LNCaP clone FGC (cell line): ENCODE measurements around the gene SMC4.

ENCODE experiments used
- DNase-seq: peaks from one replicate; pipeline ENCODE4 v3.0.0-alpha.2; 2011; ENCODE audit warnings: low read depth
- H3K4me3 ChIP-seq: 2 replicates; pipeline ENCODE4 v1.5.1; 2011; ENCODE audit warnings: mild to moderate bottlenecking, low read depth, low read length, control low read depth
- TF ChIP-seq, protein P1 (sequence below): IDR thresholded peaks from 2 replicates; pipeline ENCODE4 v1.5.1; 2012; ENCODE audit warnings: mild to moderate bottlenecking; ENCODE audit not compliant: control insufficient read depth, insufficient read depth; ENCODE audit errors: extremely low read depth

The SMC4 gene

DNA sequence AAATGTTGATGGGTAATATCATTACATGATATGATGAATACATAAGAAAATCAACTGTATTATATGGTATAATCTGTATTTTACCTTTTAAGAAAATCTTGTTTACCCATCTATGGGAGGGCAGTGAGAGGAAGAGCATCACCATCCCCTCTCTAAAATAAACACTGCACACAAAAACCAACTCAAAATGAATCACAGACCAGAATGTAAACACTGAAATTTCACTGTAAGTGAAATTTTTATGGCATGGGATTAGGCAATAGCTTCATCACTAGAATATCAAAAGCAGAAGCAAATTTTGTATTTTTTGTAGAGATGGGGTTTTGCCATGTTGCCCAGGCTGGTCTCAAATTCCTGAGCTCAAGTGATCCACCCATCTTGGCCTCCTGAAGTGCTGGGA is 26.7 kb upstream of the SMC4 start:
- no peak overlapping the region for H3K4me3 ChIP-seq
- no peak for DNase-seq
- TF ChIP-seq, protein P1, sequence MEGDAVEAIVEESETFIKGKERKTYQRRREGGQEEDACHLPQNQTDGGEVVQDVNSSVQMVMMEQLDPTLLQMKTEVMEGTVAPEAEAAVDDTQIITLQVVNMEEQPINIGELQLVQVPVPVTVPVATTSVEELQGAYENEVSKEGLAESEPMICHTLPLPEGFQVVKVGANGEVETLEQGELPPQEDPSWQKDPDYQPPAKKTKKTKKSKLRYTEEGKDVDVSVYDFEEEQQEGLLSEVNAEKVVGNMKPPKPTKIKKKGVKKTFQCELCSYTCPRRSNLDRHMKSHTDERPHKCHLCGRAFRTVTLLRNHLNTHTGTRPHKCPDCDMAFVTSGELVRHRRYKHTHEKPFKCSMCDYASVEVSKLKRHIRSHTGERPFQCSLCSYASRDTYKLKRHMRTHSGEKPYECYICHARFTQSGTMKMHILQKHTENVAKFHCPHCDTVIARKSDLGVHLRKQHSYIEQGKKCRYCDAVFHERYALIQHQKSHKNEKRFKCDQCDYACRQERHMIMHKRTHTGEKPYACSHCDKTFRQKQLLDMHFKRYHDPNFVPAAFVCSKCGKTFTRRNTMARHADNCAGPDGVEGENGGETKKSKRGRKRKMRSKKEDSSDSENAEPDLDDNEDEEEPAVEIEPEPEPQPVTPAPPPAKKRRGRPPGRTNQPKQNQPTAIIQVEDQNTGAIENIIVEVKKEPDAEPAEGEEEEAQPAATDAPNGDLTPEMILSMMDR: no peak

DNA sequence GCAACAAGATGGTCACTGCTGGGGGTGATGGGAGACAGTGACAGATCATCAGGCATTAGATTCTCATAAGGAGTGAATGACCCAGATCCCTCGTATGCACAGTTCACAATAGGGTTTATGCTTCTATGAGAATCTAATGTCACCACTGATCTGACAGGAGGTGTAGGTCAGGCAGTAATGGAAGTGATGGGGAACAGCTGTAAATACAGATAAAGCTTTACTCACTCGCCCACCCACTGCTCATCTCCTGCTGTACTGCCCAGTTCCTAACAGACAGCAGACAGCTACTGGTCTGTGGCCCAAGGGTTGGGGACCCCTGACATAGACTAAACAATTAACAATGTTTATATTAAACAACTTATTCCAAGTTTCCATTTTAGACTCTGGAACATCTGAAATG is 25.8 kb upstream of the SMC4 start:
- H3K4me3 ChIP-seq: no peak overlapping the region
- DNase-seq: no peak
- TF ChIP-seq, protein P1: no peak

DNA sequence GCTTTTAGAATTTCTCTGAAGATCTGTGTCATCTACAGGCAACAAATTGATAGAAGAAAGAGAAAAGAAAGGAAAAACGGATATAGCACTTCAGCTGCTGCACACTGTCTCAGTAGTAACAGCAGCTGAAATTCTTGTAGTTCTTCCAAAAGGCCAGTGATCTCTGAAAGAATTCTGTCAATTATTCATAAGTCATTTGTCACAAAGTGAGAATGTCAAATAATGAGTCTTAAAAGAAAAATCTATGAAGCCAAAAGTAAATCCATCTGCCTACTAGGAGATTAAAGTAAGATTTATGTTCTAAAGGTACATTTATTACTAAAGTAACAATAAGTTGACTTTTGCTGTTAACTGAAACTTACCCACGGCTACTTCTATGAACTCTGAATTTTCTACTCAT is 25.0 kb upstream of the SMC4 start:
- TF ChIP-seq, protein P1: no peak

DNA sequence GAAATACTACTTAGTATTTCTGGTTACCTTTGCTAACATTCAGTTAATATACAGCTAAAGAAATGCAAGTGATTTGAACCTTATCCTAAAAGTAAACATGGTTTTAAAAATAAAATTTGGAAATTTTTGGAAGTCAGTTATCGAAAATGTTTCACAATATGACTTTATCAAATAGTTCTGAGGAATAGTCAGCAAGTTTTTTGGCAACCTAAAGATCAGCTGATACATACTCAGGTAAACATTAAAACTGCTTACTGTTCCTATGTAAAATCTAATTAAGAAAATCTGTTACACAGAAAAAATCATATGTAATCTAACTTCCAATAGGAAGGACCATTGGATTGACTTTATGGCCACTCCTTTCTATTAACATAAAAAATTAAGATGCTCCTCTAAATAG is 24.5 kb upstream of the SMC4 start:
- TF ChIP-seq, protein P1: no peak
- no peak for DNase-seq
- H3K4me3 ChIP-seq: no peak overlapping the region

More for the DNA sequence above, 25.0 kb upstream of the SMC4 start:
- no peak for DNase-seq
- H3K4me3 ChIP-seq: no peak overlapping the region

DNA sequence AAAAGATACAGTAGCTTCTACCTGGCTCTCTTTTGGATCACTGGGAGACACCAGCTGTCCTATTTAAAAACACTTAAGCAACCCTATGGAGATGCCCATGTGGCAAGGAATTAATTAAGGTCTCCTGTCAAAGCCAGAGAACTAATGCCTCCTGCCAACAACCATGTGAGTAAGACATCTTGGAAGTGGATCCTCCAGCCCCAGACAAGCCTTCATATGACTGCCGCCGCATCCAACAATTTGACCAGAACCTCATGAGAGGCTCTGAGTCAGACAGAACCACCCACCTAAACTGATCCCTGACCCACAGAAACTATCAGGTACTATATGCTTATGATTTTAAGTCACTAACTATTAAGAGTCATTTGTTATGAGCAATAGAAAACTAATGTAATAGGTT is 22.8 kb upstream of the SMC4 start:
- no peak for DNase-seq
- TF ChIP-seq, protein P1: no peak
- H3K4me3 ChIP-seq: no peak overlapping the region

DNA sequence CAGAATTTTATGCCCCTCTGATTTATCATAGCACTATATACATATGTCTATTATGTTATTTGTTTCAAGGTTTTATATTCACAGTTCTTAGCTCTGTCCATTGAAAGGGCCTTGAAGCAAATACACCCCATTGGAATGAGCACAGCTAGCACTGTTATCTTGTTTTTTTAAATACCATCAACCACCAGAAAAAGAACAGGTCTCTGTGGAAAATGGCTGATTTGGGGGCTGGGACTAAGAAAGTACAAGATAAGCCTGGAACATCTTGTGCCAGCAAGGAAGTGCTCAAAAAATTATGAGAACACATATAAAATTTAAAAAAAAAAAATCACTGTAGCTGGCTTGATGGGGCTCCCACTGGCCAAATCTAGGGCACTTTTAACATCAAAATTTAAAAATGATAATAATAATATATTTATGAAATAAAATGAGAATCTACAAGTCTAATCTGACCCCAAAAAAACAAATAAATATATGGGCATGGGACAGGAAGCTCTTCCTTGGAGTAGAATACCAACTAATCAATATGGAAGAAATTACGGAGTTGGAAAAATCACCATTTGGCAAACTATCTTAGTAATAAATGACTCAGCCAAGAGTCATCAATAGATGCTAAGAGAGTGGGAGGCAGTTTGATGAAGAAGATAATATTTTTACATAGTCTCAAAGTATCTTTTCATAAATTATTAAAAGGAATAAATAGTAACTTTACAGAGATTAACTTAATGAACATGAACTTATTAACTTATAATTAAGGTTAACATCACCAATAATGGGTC is 20.9 kb upstream of the SMC4 start:
- no peak overlapping the region for H3K4me3 ChIP-seq
- DNase-seq: no peak

More for the DNA sequence above, 20.9 kb upstream of the SMC4 start:
- TF ChIP-seq, protein P1: no peak
